OCI-LY7 (cell line): Measurements from ENCODE around the gene PAK1. TPM values are rescaled to one million over a fixed set of nuclear protein-coding genes. Genes with fewer than 3 reads are reported as not detected.

ENCODE experiments used
- BruUV-seq: library from RNA; stranded (reverse); fragments of 400-500 nt; replicated peaks from 2 replicates; lab custom pipeline; 2021; lab: Mats Ljungman, UMichigan
- CTCF ChIA-PET: fragments of 300-600 bp; sonication (Branson Sonifier 250); formaldehyde crosslinking; loops from one replicate; lab custom pipeline; 2022; ENCODE audit warnings: antibody characterized with exemption; ENCODE audit not compliant: unreplicated experiment; lab: Charles Lee
- POLR2A ChIA-PET: fragments of 300-600 bp; sonication (Branson Sonifier 250); formaldehyde crosslinking; loops from one replicate; lab custom pipeline; 2022; ENCODE audit warnings: antibody characterized with exemption; lab: Charles Lee
- DNase-seq: peaks from one replicate; pipeline ENCODE4 v3.0.0-alpha.2; 2015; ENCODE audit warnings: low spot score
- H2AFZ ChIP-seq: fragments of 200-600 bp; sonication (generic), shearing (Covaris generic); 2 replicates; pipeline ENCODE4 v1.6.1; 2014; ENCODE audit warnings: mild to moderate bottlenecking, antibody characterized with exemption, low read length, moderate library complexity
- H3K27ac ChIP-seq: fragments of 200-600 bp; sonication (generic); 2 replicates; pipeline ENCODE4 v1.5.1; 2014; ENCODE audit warnings: mixed run types, low read depth, mild to moderate bottlenecking, moderate library complexity, low read length, inconsistent platforms; ENCODE audit not compliant: poor library complexity, severe bottlenecking
- H3K36me3 ChIP-seq: fragments of 200-600 bp; sonication (generic); 2 replicates; pipeline ENCODE4 v1.6.1; 2014; ENCODE audit warnings: mild to moderate bottlenecking, antibody characterized with exemption, low read length, moderate library complexity, mixed read lengths; ENCODE audit not compliant: insufficient read depth
- H3K4me1 ChIP-seq: fragments of 200-600 bp; sonication (generic); 2 replicates; pipeline ENCODE4 v1.5.1; 2014; ENCODE audit warnings: mild to moderate bottlenecking, low read length; ENCODE audit not compliant: insufficient read depth, poor library complexity, severe bottlenecking
- H3K4me2 ChIP-seq: fragments of 200-600 bp; sonication (generic); 2 replicates; pipeline ENCODE4 v1.6.1; 2014; ENCODE audit warnings: mild to moderate bottlenecking, low read length
- H3K4me3 ChIP-seq: fragments of 200-600 bp; sonication (generic); 2 replicates; pipeline ENCODE4 v1.5.1; 2014; ENCODE audit warnings: mild to moderate bottlenecking, low read depth, low read length; ENCODE audit not compliant: poor library complexity, severe bottlenecking
- H3K79me2 ChIP-seq: fragments of 200-600 bp; sonication (generic); 2 replicates; pipeline ENCODE4 v1.6.1; 2016; ENCODE audit warnings: low read depth, mild to moderate bottlenecking, low read length, moderate library complexity, mixed read lengths; ENCODE audit not compliant: insufficient read depth
- H3K9me2 ChIP-seq: fragments of 200-600 bp; sonication (generic); 2 replicates; pipeline ENCODE4 v1.6.1; 2016; ENCODE audit warnings: mild to moderate bottlenecking, low read length, mixed read lengths; ENCODE audit not compliant: insufficient read depth
- H3K9me3 ChIP-seq: fragments of 200-600 bp; sonication (generic); 2 replicates; pipeline ENCODE4 v1.6.1; 2014; ENCODE audit warnings: mild to moderate bottlenecking, mixed run types, low read length, mixed read lengths
- H4K20me1 ChIP-seq: fragments of 200-600 bp; sonication (generic); 2 replicates; pipeline ENCODE4 v1.6.1; 2014; ENCODE audit warnings: mild to moderate bottlenecking, antibody characterized with exemption, low read length, moderate library complexity, mixed read lengths; ENCODE audit not compliant: insufficient read depth
- CTCF ChIP-seq: fragments of 200-600 bp; sonication (generic); conservative IDR thresholded peaks from 2 replicates; pipeline ENCODE4 v1.5.1; 2014; ENCODE audit warnings: mild to moderate bottlenecking, antibody characterized with exemption, low read length, moderate library complexity, mixed read lengths
- EZH2phosphoT487 ChIP-seq: fragments of 200-600 bp; sonication (generic); IDR thresholded peaks from 2 replicates; pipeline ENCODE4 v1.6.1; 2018; ENCODE audit warnings: low read depth, borderline replicate concordance, mild to moderate bottlenecking, mixed run types, antibody characterized with exemption, low read length, moderate library complexity, mixed read lengths
- intact Hi-C: fragments of 100-400 bp; cut with micrococcal nuclease; formaldehyde crosslinking; loops from one replicate; pipeline ENCODE4 v1.10.0; 2022; ENCODE audit not compliant: unreplicated experiment
- total RNA-seq, 2 experiments: library from RNA; depleted of rRNA in 1 of 2; stranded (reverse); fragments of >200 nt in 1 of 2; shearing (Covaris generic) in 1 of 2; gene quantifications; 2 replicates each; pipeline ENCODE4 v1.2.3, GENCODE V29; 2014 to 2022

Gene PAK1
- total RNA-seq, 2 experiments from 2014 or later, result 1.0 to 3.4 TPM

GRCh38 chr11:77448269-77448668 is 25.6 kb downstream of the PAK1 start:
- H3K9me3 ChIP-seq, result no peaks in the 10 kb centered on the region
- no peak overlapping the region for H2AFZ ChIP-seq
- no peaks in the 10 kb centered on the region for H3K36me3 ChIP-seq
- no peak overlapping the region for H3K4me2 ChIP-seq
- BruUV-seq, result no TSS peak
- H3K79me2 ChIP-seq, result no peaks in the 10 kb centered on the region
- CTCF ChIA-PET, result no interaction called here
- POLR2A ChIA-PET, result interaction anchor here (0.6 kb wide), 1 partner anchor 1567 kb away, joined by 3 read pairs; no protein-coding TSS in a partner anchor
- no peak for DNase-seq
- TF ChIP-seq EZH2phosphoT487 (no peak), CTCF (no peak)
- intact Hi-C loops, result no loop called here
- H3K4me3 ChIP-seq, result no peak overlapping the region
- H3K9me2 ChIP-seq, result no peaks in the 10 kb centered on the region
- no peaks in the 10 kb centered on the region for H4K20me1 ChIP-seq
- no peaks in the 10 kb centered on the region for H3K4me1 ChIP-seq
- H3K27ac ChIP-seq, result no peak overlapping the region

- no peaks in the 10 kb centered on the region for H3K36me3 ChIP-seq
- no TSS peak for BruUV-seq
- no peaks in the 10 kb centered on the region for H3K4me1 ChIP-seq
- no peaks in the 10 kb centered on the region for H3K79me2 ChIP-seq
- CTCF ChIA-PET, result no interaction called here
- H2AFZ ChIP-seq, result no peak overlapping the region
- H3K4me3 ChIP-seq, result no peak overlapping the region
- H4K20me1 ChIP-seq, result no peaks in the 10 kb centered on the region
- H3K9me2 ChIP-seq, result no peaks in the 10 kb centered on the region
- H3K9me3 ChIP-seq, result no peaks in the 10 kb centered on the region
- intact Hi-C loops, result no loop called here
- H3K4me2 ChIP-seq, result no peak overlapping the region
- POLR2A ChIA-PET, result interaction anchor here (1.2 to 1.4 kb wide), 2 partner anchors 10 to 15 kb away, joined by 3 to 4 read pairs; no protein-coding TSS in a partner anchor
- DNase-seq, result no peak
- TF ChIP-seq EZH2phosphoT487 (no peak), CTCF (no peak)
- H3K27ac ChIP-seq, result no peak overlapping the region
Measured at GRCh38 chr11:77446911-77447629, 26.8 kb downstream of the PAK1 start.

- H3K27ac ChIP-seq, result no peak overlapping the region
- no peaks in the 10 kb centered on the region for H3K9me2 ChIP-seq
- no peak overlapping the region for H3K4me3 ChIP-seq
- H3K4me1 ChIP-seq, result no peaks in the 10 kb centered on the region
- no peaks in the 10 kb centered on the region for H4K20me1 ChIP-seq
- ChIA-PET POLR2A (interaction anchor here (0.6 kb wide), 2 partner anchors 90 to 1169 kb away, joined by 4 to 5 read pairs; no protein-coding TSS in a partner anchor), CTCF (no interaction called here)
- BruUV-seq, result no TSS peak
- H3K79me2 ChIP-seq, result no peaks in the 10 kb centered on the region
- TF ChIP-seq CTCF (no peak), EZH2phosphoT487 (no peak)
- H3K9me3 ChIP-seq, result no peaks in the 10 kb centered on the region
- no peak for DNase-seq
- intact Hi-C loops, result no loop called here
- H3K4me2 ChIP-seq, result no peak overlapping the region
- no peak overlapping the region for H2AFZ ChIP-seq
- H3K36me3 ChIP-seq, result no peaks in the 10 kb centered on the region
Measured at GRCh38 chr11:77444261-77444660, 29.6 kb downstream of the PAK1 start.
